ENCODE measurements around the gene CENPO.

Gene CENPO

GRCh38 chr2:24850944-24851343 is 57.7 kb downstream of the CENPO start:
- Histone ChIP-seq H3K4me3 (replicated peaks; ENCODE audit: insufficient read depth, low read length) (no peak overlapping the region), H3K27me3 (ENCODE audit: insufficient read depth, poor library complexity, severe bottlenecking) (no peaks in the 10 kb centered on the region), H3K27ac (replicated peaks) (no peak overlapping the region)
- TF ChIP-seq, protein P1, sequence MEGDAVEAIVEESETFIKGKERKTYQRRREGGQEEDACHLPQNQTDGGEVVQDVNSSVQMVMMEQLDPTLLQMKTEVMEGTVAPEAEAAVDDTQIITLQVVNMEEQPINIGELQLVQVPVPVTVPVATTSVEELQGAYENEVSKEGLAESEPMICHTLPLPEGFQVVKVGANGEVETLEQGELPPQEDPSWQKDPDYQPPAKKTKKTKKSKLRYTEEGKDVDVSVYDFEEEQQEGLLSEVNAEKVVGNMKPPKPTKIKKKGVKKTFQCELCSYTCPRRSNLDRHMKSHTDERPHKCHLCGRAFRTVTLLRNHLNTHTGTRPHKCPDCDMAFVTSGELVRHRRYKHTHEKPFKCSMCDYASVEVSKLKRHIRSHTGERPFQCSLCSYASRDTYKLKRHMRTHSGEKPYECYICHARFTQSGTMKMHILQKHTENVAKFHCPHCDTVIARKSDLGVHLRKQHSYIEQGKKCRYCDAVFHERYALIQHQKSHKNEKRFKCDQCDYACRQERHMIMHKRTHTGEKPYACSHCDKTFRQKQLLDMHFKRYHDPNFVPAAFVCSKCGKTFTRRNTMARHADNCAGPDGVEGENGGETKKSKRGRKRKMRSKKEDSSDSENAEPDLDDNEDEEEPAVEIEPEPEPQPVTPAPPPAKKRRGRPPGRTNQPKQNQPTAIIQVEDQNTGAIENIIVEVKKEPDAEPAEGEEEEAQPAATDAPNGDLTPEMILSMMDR (IDR thresholded peaks at IDR 0.05; ENCODE audit: insufficient read depth, low read length) = no peak
- no peak for TF ChIP-seq SPI1 (IDR thresholded peaks at IDR 0.05; ENCODE audit: borderline replicate concordance, low read depth)
- TF ChIP-seq REST (IDR thresholded peaks at IDR 0.05; ENCODE audit: insufficient replicate concordance, low read depth) = no peak
- TF ChIP-seq GABPA (IDR thresholded peaks at IDR 0.05; ENCODE audit: low read depth) = no peak
- no peak for TF ChIP-seq POLR2AphosphoS5 (IDR thresholded peaks at IDR 0.05; ENCODE audit: low read depth)
- DNase-seq (ENCODE audit: low read depth in 1 of 2, low spot score in 1 of 2) = no peak

DNA sequence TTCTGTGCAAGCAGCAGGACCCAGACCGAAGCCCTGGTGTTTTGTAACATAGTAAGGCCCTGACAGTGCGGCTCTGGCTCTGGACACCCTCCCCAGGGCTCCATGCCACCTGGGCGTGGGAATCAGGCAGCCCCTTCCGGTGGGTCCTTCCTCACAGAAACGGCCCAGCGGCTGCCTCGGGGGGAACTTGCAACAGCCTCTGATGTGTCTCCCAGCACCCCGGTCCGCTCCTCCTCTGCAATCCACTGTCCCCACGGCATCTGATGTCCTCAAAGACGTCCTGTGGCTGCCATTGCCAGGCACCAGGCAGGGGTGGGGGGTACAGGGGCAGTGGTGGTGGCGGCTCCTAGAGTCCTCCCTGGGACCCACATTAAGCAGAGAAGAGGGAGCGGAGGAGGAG is 58.8 kb downstream of the CENPO start:
- Histone ChIP-seq H3K27me3 (ENCODE audit: insufficient read depth, poor library complexity, severe bottlenecking) (no peaks in the 10 kb centered on the region), H3K27ac (replicated peaks) (no peak overlapping the region), H3K4me3 (replicated peaks; ENCODE audit: insufficient read depth, low read length) (no peak overlapping the region)
- DNase-seq (ENCODE audit: low read depth in 1 of 2, low spot score in 1 of 2) = no peak
- TF ChIP-seq POLR2AphosphoS5 (IDR thresholded peaks at IDR 0.05; ENCODE audit: low read depth) (no peak), REST (IDR thresholded peaks at IDR 0.05; ENCODE audit: insufficient replicate concordance, low read depth) (no peak), GABPA (IDR thresholded peaks at IDR 0.05; ENCODE audit: low read depth) (no peak), SPI1 (IDR thresholded peaks at IDR 0.05; ENCODE audit: borderline replicate concordance, low read depth) (no peak)
- TF ChIP-seq, protein P1 (IDR thresholded peaks at IDR 0.05; ENCODE audit: insufficient read depth, low read length) = no peak

- Histone ChIP-seq H3K27me3 (ENCODE audit: insufficient read depth, poor library complexity, severe bottlenecking) (no peaks in the 10 kb centered on the region), H3K27ac (replicated peaks) (no peak overlapping the region), H3K4me3 (replicated peaks; ENCODE audit: insufficient read depth, low read length) (no peak overlapping the region)
- TF ChIP-seq GABPA (IDR thresholded peaks at IDR 0.05; ENCODE audit: low read depth) (no peak), REST (IDR thresholded peaks at IDR 0.05; ENCODE audit: insufficient replicate concordance, low read depth) (no peak), POLR2AphosphoS5 (IDR thresholded peaks at IDR 0.05; ENCODE audit: low read depth) (no peak), SPI1 (IDR thresholded peaks at IDR 0.05; ENCODE audit: borderline replicate concordance, low read depth) (no peak)
- TF ChIP-seq, protein P1 (IDR thresholded peaks at IDR 0.05; ENCODE audit: insufficient read depth, low read length) = no peak
- DNase-seq (ENCODE audit: low read depth in 1 of 2, low spot score in 1 of 2) = no peak
Measured at GRCh38 chr2:24852431-24853020, 59.3 kb downstream of the CENPO start.
